Measurements from ENCODE around the gene REV1.

Gene REV1

GRCh38 chr2:99445065-99445464, 44.8 kb downstream of the REV1 start:
- ATAC-seq = no peak

- peak; percentile 53 to 56 for ATAC-seq
Measured at GRCh38 chr2:99444222-99444621, 45.6 kb downstream of the REV1 start.

GRCh38 chr2:99442837-99443236, 47.0 kb downstream of the REV1 start:
- ATAC-seq = no peak

- ATAC-seq = no peak
Measured at GRCh38 chr2:99439971-99440505, 49.8 kb downstream of the REV1 start.

- no peak for ATAC-seq
Measured at GRCh38 chr2:99436874-99437273, 52.9 kb downstream of the REV1 start.

- ATAC-seq = no peak
Measured at GRCh38 chr2:99433340-99433739, 56.5 kb downstream of the REV1 start.

- ATAC-seq = no peak
Measured at GRCh38 chr2:99431587-99432275, 58.1 kb downstream of the REV1 start.

- ATAC-seq = no peak
Measured at GRCh38 chr2:99430614-99431291, 59.1 kb downstream of the REV1 start.

GRCh38 chr2:99425022-99425421, 64.8 kb downstream of the REV1 start:
- no peak for ATAC-seq

GRCh38 chr2:99424371-99424770, 65.4 kb downstream of the REV1 start:
- no peak for ATAC-seq

GRCh38 chr2:99422599-99422998, 67.2 kb downstream of the REV1 start:
- no peak for ATAC-seq

GRCh38 chr2:99421469-99421868, 68.3 kb downstream of the REV1 start:
- ATAC-seq = no peak

GRCh38 chr2:99420751-99421299, 69.0 kb downstream of the REV1 start:
- ATAC-seq = no peak

GRCh38 chr2:99420031-99420430, 69.8 kb downstream of the REV1 start:
- no peak for ATAC-seq

GRCh38 chr2:99417396-99417795, 72.4 kb downstream of the REV1 start:
- no peak for ATAC-seq

GRCh38 chr2:99414566-99414965, 75.3 kb downstream of the REV1 start:
- no peak for ATAC-seq

GRCh38 chr2:99410276-99410675, 79.5 kb downstream of the REV1 start:
- ATAC-seq = no peak

GRCh38 chr2:99406137-99406536, 83.7 kb downstream of the REV1 start:
- ATAC-seq = no peak

GRCh38 chr2:99404797-99405669, 84.8 kb downstream of the REV1 start:
- no peak for ATAC-seq

- no peak for ATAC-seq
Measured at GRCh38 chr2:99404039-99404796, 85.6 kb downstream of the REV1 start.

GRCh38 chr2:99403524-99403923, 86.3 kb downstream of the REV1 start:
- no peak for ATAC-seq

- ATAC-seq = peak in 1 of 2 donors; percentile 36
Measured at GRCh38 chr2:99403084-99403483, 86.7 kb downstream of the REV1 start.
